GM12878 (cell line): Measurements from ENCODE around the gene CYP4F8.

ENCODE experiments used
- FOXM1 ChIP-seq: IDR thresholded peaks from 2 replicates; pipeline ENCODE4 v1.6.1; 2012; ENCODE audit warnings: low read depth, mild to moderate bottlenecking, inconsistent platforms, low read length, moderate library complexity
- POLR2A ChIP-seq: IDR thresholded peaks from 2 replicates; pipeline ENCODE4 v1.6.1; 2011; ENCODE audit warnings: low read depth, mild to moderate bottlenecking, low read length
- RCOR1 ChIP-seq: conservative IDR thresholded peaks from 2 replicates; pipeline ENCODE4 v1.6.1; 2012; ENCODE audit warnings: low read depth, low read length, improper control_type of control experiment
- SP1 ChIP-seq: IDR thresholded peaks from one replicate; pipeline ENCODE4 v1.6.1; 2011; ENCODE audit warnings: low read depth, low read length
- USF1 ChIP-seq: IDR thresholded peaks from 2 replicates; pipeline ENCODE4 v1.6.1; 2011; ENCODE audit warnings: borderline replicate concordance, low read depth, mild to moderate bottlenecking, moderate library complexity, mixed read lengths, low read length; ENCODE audit not compliant: insufficient read depth; ENCODE audit errors: extremely low read length
- YY1 ChIP-seq: IDR thresholded peaks from 2 replicates; pipeline ENCODE4 v1.6.1; 2011; ENCODE audit warnings: low read depth, mild to moderate bottlenecking, low read length
- ZNF24 ChIP-seq: fragments of 450-650 bp; IDR thresholded peaks from 2 replicates; pipeline ENCODE4 v1.6.1; 2017; ENCODE audit warnings: antibody characterized with exemption, mild to moderate bottlenecking
- ZNF384 ChIP-seq: IDR thresholded peaks from 2 replicates; pipeline ENCODE4 v1.6.1; 2012; ENCODE audit warnings: low read depth, mild to moderate bottlenecking, low read length, improper control_type of control experiment, borderline replicate concordance
- TF ChIP-seq, protein P1 (sequence below), 3 experiments: IDR thresholded peaks in 2 of 3; conservative IDR thresholded peaks in 1 of 3; 2 replicates each; pipeline ENCODE4 v1.5.1; 2011; ENCODE audit warnings: low read depth in 3 of 3, low read length in 3 of 3, mild to moderate bottlenecking in 3 of 3, control low read depth in 2 of 3, moderate library complexity in 2 of 3, inconsistent platforms in 1 of 3, mixed read lengths in 1 of 3; ENCODE audit not compliant: control insufficient read depth in 2 of 3, insufficient read depth in 1 of 3; ENCODE audit errors: extremely low read depth in 1 of 3

GRCh38 chr19:15669891-15670290 is 54.9 kb downstream of the CYP4F8 start:
- TF ChIP-seq, protein P1, sequence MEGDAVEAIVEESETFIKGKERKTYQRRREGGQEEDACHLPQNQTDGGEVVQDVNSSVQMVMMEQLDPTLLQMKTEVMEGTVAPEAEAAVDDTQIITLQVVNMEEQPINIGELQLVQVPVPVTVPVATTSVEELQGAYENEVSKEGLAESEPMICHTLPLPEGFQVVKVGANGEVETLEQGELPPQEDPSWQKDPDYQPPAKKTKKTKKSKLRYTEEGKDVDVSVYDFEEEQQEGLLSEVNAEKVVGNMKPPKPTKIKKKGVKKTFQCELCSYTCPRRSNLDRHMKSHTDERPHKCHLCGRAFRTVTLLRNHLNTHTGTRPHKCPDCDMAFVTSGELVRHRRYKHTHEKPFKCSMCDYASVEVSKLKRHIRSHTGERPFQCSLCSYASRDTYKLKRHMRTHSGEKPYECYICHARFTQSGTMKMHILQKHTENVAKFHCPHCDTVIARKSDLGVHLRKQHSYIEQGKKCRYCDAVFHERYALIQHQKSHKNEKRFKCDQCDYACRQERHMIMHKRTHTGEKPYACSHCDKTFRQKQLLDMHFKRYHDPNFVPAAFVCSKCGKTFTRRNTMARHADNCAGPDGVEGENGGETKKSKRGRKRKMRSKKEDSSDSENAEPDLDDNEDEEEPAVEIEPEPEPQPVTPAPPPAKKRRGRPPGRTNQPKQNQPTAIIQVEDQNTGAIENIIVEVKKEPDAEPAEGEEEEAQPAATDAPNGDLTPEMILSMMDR (IDR thresholded peaks at IDR 0.05 in 2 of 3, conservative IDR thresholded peaks at IDR 0.05 in 1 of 3; ENCODE audit: control insufficient read depth in 2 of 3, extremely low read depth in 1 of 3, insufficient read depth in 1 of 3, low read depth in 3 of 3, low read length in 3 of 3) = no peak
- no peak for TF ChIP-seq SP1
- TF ChIP-seq ZNF24 = no peak
- no peak for TF ChIP-seq YY1
- TF ChIP-seq FOXM1 = no peak
- TF ChIP-seq ZNF384 = no peak
- TF ChIP-seq POLR2A = no peak
- TF ChIP-seq USF1 = no peak
- TF ChIP-seq RCOR1 = no peak
